Loucy (cell line): ENCODE results near the gene FAT1.

Experiments used
- CTCF ChIP-seq: fragments of 200-600 bp; sonication (generic); conservative IDR thresholded peaks from 2 replicates; pipeline ENCODE4 v1.5.1; 2014; ENCODE audit warnings: mild to moderate bottlenecking, antibody characterized with exemption, low read length
- EZH2phosphoT487 ChIP-seq: fragments of 200-600 bp; IDR thresholded peaks from 2 replicates; pipeline ENCODE4 v1.6.1; 2018; ENCODE audit warnings: antibody characterized with exemption, mild to moderate bottlenecking, moderate library complexity, borderline replicate concordance

GRCh38 chr4:186724058-186724863, 605 bp upstream of the FAT1 start:
- TF ChIP-seq CTCF (no peak), EZH2phosphoT487 (no peak)
